SK-N-SH treated with all-trans-retinoic acid at 6 μM for 48 hours (cell line): ENCODE results near the gene NUMB.

Source experiments
- ARNTL ChIP-seq: fragments of 450-650 bp; formaldehyde crosslinking; IDR thresholded peaks from 2 replicates; pipeline ENCODE4 v1.5.0; 2020; ENCODE audit warnings: low read depth, mild to moderate bottlenecking, moderate library complexity, borderline replicate concordance
- CSRNP3 ChIP-seq: fragments of 250-450 bp; sonication (Bioruptor Pico); IDR thresholded peaks from 2 replicates; pipeline ENCODE4 v1.5.1; 2021; ENCODE audit warnings: mild to moderate bottlenecking, moderate library complexity
- ESRRG ChIP-seq: fragments of 250-450 bp; sonication (Bioruptor Pico); IDR thresholded peaks from 2 replicates; pipeline ENCODE4 v1.6.1; 2021; ENCODE audit warnings: mild to moderate bottlenecking
- GLIS3 ChIP-seq: fragments of 250-450 bp; sonication (Bioruptor Pico); IDR thresholded peaks from 2 replicates; pipeline ENCODE4 v1.5.0; 2020; ENCODE audit warnings: mild to moderate bottlenecking, moderate library complexity
- ISL1 ChIP-seq: fragments of 250-450 bp; sonication (Bioruptor Pico); IDR thresholded peaks from 2 replicates; pipeline ENCODE4 v2.1.2; 2022; ENCODE audit warnings: mild to moderate bottlenecking, moderate library complexity
- PATZ1 ChIP-seq: fragments of 250-450 bp; sonication (Bioruptor Pico); IDR thresholded peaks from 2 replicates; pipeline ENCODE4 v1.8.0; 2020; ENCODE audit warnings: mild to moderate bottlenecking, moderate library complexity, borderline replicate concordance
- POU6F1 ChIP-seq: fragments of 250-450 bp; sonication (Bioruptor Pico); IDR thresholded peaks from 2 replicates; pipeline ENCODE4 v1.8.0; 2021; ENCODE audit warnings: low read depth, mild to moderate bottlenecking, moderate library complexity, borderline replicate concordance
- PPARA ChIP-seq: fragments of 250-450 bp; sonication (Bioruptor Pico); IDR thresholded peaks from 2 replicates; pipeline ENCODE4 v1.5.0; 2020; ENCODE audit warnings: mild to moderate bottlenecking, borderline replicate concordance
- RARB ChIP-seq: fragments of 250-450 bp; sonication (Bioruptor Pico); IDR thresholded peaks from 2 replicates; pipeline ENCODE4 v1.8.0; 2021; ENCODE audit warnings: mild to moderate bottlenecking, moderate library complexity
- TSHZ2 ChIP-seq: fragments of 250-450 bp; sonication (Bioruptor Pico); IDR thresholded peaks from 2 replicates; pipeline ENCODE4 v1.5.0; 2020; ENCODE audit warnings: mild to moderate bottlenecking, moderate library complexity
- ZFP30 ChIP-seq: fragments of 450-650 bp; formaldehyde crosslinking; IDR thresholded peaks from 2 replicates; pipeline ENCODE4 v1.5.0; 2022; ENCODE audit warnings: mild to moderate bottlenecking, moderate library complexity
- ZNF565 ChIP-seq: fragments of 450-650 bp; formaldehyde crosslinking; conservative IDR thresholded peaks from 2 replicates; pipeline ENCODE4 v1.5.0; 2020; ENCODE audit warnings: low read depth, mild to moderate bottlenecking, moderate library complexity
- ZNF8 ChIP-seq: fragments of 450-650 bp; formaldehyde crosslinking; IDR thresholded peaks from 2 replicates; pipeline ENCODE4 v1.5.0; 2020; ENCODE audit warnings: mild to moderate bottlenecking, moderate library complexity

GRCh38 chr14:73394317-73394716 is 64.0 kb downstream of the NUMB start:
- no peak for TF ChIP-seq ISL1 (CRISPR knock-in tag)
- TF ChIP-seq PPARA (CRISPR knock-in tag): no peak
- TF ChIP-seq ZFP30 (CRISPR knock-in tag): no peak
- TF ChIP-seq PATZ1 (CRISPR knock-in tag): no peak
- TF ChIP-seq ESRRG: no peak
- TF ChIP-seq ARNTL (CRISPR knock-in tag): no peak
- no peak for TF ChIP-seq RARB (CRISPR knock-in tag)
- no peak for TF ChIP-seq POU6F1 (CRISPR knock-in tag)
- TF ChIP-seq ZNF565 (CRISPR knock-in tag): no peak
- no peak for TF ChIP-seq GLIS3
- TF ChIP-seq CSRNP3: no peak
- TF ChIP-seq TSHZ2: no peak
- TF ChIP-seq ZNF8 (CRISPR knock-in tag): no peak
